Suprapubic skin (tissue), 4 donors: Measurements from ENCODE around the gene CYB561D2.

Source experiments
- EP300 ChIP-seq: sonication (generic); formaldehyde crosslinking; IDR thresholded peaks from one replicate; pipeline ENCODE4 v1.6.1; 2017; ENCODE audit warnings: antibody characterized with exemption
- POLR2A ChIP-seq, 2 donors: fragments of 450-650 bp; IDR thresholded peaks; one replicate each; pipeline ENCODE4 v1.6.1; 2017; ENCODE audit warnings: antibody characterized with exemption in 2 of 2, mild to moderate bottlenecking in 2 of 2, moderate library complexity in 2 of 2
- POLR2AphosphoS5 ChIP-seq, 3 donors: sonication (generic); formaldehyde crosslinking; IDR thresholded peaks; one replicate each; pipeline ENCODE4 v1.6.1; 2017; ENCODE audit warnings: antibody characterized with exemption in 3 of 3
- TF ChIP-seq, protein P1 (sequence below), 2 donors: fragments of 200-600 bp in 1 of 2; fragments of 450-650 bp in 1 of 2; sonication (generic) in 1 of 2; IDR thresholded peaks; one replicate each; pipeline ENCODE4 v1.5.1; 2016 to 2019; ENCODE audit warnings: antibody characterized with exemption in 2 of 2, mild to moderate bottlenecking in 1 of 2, moderate library complexity in 1 of 2

GRCh38 chr3:50370594-50370993 is 19.9 kb downstream of the CYB561D2 start:
- TF ChIP-seq, protein P1, sequence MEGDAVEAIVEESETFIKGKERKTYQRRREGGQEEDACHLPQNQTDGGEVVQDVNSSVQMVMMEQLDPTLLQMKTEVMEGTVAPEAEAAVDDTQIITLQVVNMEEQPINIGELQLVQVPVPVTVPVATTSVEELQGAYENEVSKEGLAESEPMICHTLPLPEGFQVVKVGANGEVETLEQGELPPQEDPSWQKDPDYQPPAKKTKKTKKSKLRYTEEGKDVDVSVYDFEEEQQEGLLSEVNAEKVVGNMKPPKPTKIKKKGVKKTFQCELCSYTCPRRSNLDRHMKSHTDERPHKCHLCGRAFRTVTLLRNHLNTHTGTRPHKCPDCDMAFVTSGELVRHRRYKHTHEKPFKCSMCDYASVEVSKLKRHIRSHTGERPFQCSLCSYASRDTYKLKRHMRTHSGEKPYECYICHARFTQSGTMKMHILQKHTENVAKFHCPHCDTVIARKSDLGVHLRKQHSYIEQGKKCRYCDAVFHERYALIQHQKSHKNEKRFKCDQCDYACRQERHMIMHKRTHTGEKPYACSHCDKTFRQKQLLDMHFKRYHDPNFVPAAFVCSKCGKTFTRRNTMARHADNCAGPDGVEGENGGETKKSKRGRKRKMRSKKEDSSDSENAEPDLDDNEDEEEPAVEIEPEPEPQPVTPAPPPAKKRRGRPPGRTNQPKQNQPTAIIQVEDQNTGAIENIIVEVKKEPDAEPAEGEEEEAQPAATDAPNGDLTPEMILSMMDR (IDR thresholded peaks at IDR 0.05): no peak
- no peak for TF ChIP-seq POLR2A (IDR thresholded peaks at IDR 0.05)
- no peak for TF ChIP-seq EP300
- no peak for TF ChIP-seq POLR2AphosphoS5 (IDR thresholded peaks at IDR 0.05)
